Neuronal stem cell (in vitro differentiated cells): ENCODE results near the gene HNRNPR.

Experiments
- DNase-seq: peaks from one replicate; pipeline ENCODE4 v3.0.0-alpha.2; 2013; ENCODE audit warnings: low spot score
- H2AFZ ChIP-seq: one replicate; pipeline ENCODE4 v1.6.1; 2013; ENCODE audit warnings: mild to moderate bottlenecking, low read length, inconsistent platforms
- H2AK5ac ChIP-seq: 2 replicates; pipeline ENCODE4 v1.6.1; 2013; ENCODE audit warnings: low read depth, mild to moderate bottlenecking, inconsistent platforms, low read length, moderate library complexity, mixed read lengths
- H2BK120ac ChIP-seq: 2 replicates; pipeline ENCODE4 v1.6.1; 2013; ENCODE audit warnings: low read depth, mild to moderate bottlenecking, inconsistent platforms, low read length, moderate library complexity, mixed read lengths
- H2BK12ac ChIP-seq: one replicate; pipeline ENCODE4 v1.6.1; 2013; ENCODE audit warnings: low read length, inconsistent platforms
- H2BK15ac ChIP-seq: 2 replicates; pipeline ENCODE4 v1.6.1; 2013; ENCODE audit warnings: mild to moderate bottlenecking, low read length, inconsistent platforms, mixed read lengths
- H2BK5ac ChIP-seq: one replicate; pipeline ENCODE4 v1.6.1; 2013; ENCODE audit warnings: inconsistent platforms, mild to moderate bottlenecking, low read length, moderate library complexity
- H3K14ac ChIP-seq: one replicate; pipeline ENCODE4 v1.6.1; 2013; ENCODE audit warnings: low read length, inconsistent platforms
- H3K18ac ChIP-seq: 2 replicates; pipeline ENCODE4 v1.6.1; 2013; ENCODE audit warnings: low read length, inconsistent platforms
- H3K23ac ChIP-seq: 2 replicates; pipeline ENCODE4 v1.6.1; 2013; ENCODE audit warnings: low read depth, mild to moderate bottlenecking, mixed read lengths, low read length, inconsistent platforms; ENCODE audit not compliant: poor library complexity
- H3K27ac ChIP-seq: replicated peaks from 3 replicates; pipeline ENCODE4 v1.5.1; 2013; ENCODE audit warnings: low read length, inconsistent platforms
- H3K27me3 ChIP-seq, 3 experiments: 2 replicates each; pipeline ENCODE4 v1.6.1; 2013; ENCODE audit warnings: low read length in 3 of 3, mild to moderate bottlenecking in 2 of 3, inconsistent platforms in 1 of 3, low read depth in 1 of 3, mixed read lengths in 1 of 3, moderate library complexity in 1 of 3; ENCODE audit not compliant: control insufficient read depth in 3 of 3, insufficient read depth in 3 of 3
- H3K36me3 ChIP-seq, 2 donors: replicated peaks in 1 of 2; 2 replicates each; pipeline ENCODE4 v1.6.1; 2013; ENCODE audit warnings: low read length in 2 of 2; ENCODE audit not compliant: control insufficient read depth in 2 of 2, insufficient read depth in 2 of 2
- H3K4ac ChIP-seq: 2 replicates; pipeline ENCODE4 v1.6.1; 2013; ENCODE audit warnings: inconsistent platforms, mild to moderate bottlenecking, low read length, moderate library complexity
- H3K4me1 ChIP-seq, 2 donors: 1 replicate in 1 of 2; 2 replicates in 1 of 2; pipeline ENCODE4 v1.6.1; 2013; ENCODE audit warnings: low read length in 2 of 2, low read depth in 1 of 2; ENCODE audit not compliant: control insufficient read depth in 2 of 2, insufficient read depth in 1 of 2
- H3K4me2 ChIP-seq: one replicate; pipeline ENCODE4 v1.6.1; 2013; ENCODE audit warnings: mild to moderate bottlenecking, low read length, inconsistent platforms; ENCODE audit not compliant: insufficient read depth, poor library complexity, severe bottlenecking
- H3K4me3 ChIP-seq, 2 donors: 2 replicates each; pipeline ENCODE4 v1.5.1; 2013; ENCODE audit warnings: low read length in 2 of 2, mild to moderate bottlenecking in 2 of 2, inconsistent platforms in 1 of 2, moderate library complexity in 1 of 2
- H3K79me1 ChIP-seq: one replicate; pipeline ENCODE4 v1.6.1; 2013; ENCODE audit warnings: low read depth, mild to moderate bottlenecking, inconsistent platforms, low read length, moderate library complexity
- H3K9ac ChIP-seq: one replicate; pipeline ENCODE4 v1.6.1; 2013; ENCODE audit warnings: mild to moderate bottlenecking, low read depth, low read length, inconsistent platforms; ENCODE audit not compliant: poor library complexity
- H3K9me3 ChIP-seq, 2 donors: replicated peaks in 1 of 2; 2 replicates each; pipeline versions ENCODE3 to v1.6.1; 2013; ENCODE audit warnings: low read length in 2 of 2, mild to moderate bottlenecking in 2 of 2, inconsistent platforms in 1 of 2, low read depth in 1 of 2, mixed read lengths in 1 of 2, moderate library complexity in 1 of 2; ENCODE audit not compliant: control insufficient read depth in 2 of 2, insufficient read depth in 1 of 2
- H4K8ac ChIP-seq: one replicate; pipeline ENCODE4 v1.6.1; 2013; ENCODE audit warnings: low read depth, mild to moderate bottlenecking, inconsistent platforms, low read length, moderate library complexity
- H4K91ac ChIP-seq: one replicate; pipeline ENCODE4 v1.6.1; 2013; ENCODE audit warnings: low read length, low read depth, mild to moderate bottlenecking, inconsistent platforms; ENCODE audit not compliant: poor library complexity
- WGBS, 2 donors: extraction: QIAGEN DNeasy Blood & Tissue Kit; methylation state at CpG; one replicate each; pipeline ENCODE4 v1.1.7; 2013; ENCODE audit warnings: missing lambda C conversion rate in 2 of 2, mixed read lengths in 1 of 2; ENCODE audit not compliant: insufficient read length in 2 of 2, insufficient replicate concordance in 1 of 2; ENCODE audit errors: extremely low coverage in 2 of 2; 5-methylcytosine and 5-hydroxymethylcytosine counted together

Gene HNRNPR

DNA sequence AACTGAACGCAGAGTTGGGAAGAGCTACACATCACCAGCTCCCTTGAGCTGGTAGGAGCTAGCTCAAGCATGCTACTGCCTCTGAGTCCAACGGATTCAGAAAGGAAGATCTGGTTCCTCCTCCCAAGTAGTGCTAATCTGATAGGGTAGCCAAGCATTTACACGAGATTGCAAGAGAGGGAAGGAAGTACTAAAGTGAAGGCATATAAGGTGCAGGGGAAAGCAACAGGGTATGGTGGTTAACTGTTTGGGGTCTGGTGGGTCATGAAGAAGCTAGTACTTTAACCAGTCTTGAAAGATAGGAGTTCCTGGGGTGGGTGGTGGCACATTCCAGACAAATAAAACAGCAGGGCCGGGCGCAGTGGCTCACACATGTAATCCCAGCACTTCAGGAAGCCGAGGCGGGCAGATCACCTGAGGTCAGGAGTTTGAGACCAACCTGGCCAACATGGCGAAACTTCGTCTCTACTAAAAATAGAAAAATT is 45.8 kb upstream of the HNRNPR start:
- no peaks in the 10 kb centered on the region for H3K79me1 ChIP-seq
- no peak overlapping the region for H3K4ac ChIP-seq
- no peak overlapping the region for H4K91ac ChIP-seq
- H3K23ac ChIP-seq = no peak overlapping the region
- H3K27ac ChIP-seq = no peak overlapping the region
- H3K4me1 ChIP-seq = peaks cover 2 to 5% of the 10 kb centered on the region in 2 donors
- no peak overlapping the region for H2BK15ac ChIP-seq
- H3K4me3 ChIP-seq = no peak overlapping the region
- no peak overlapping the region for H3K4me2 ChIP-seq
- H3K27me3 ChIP-seq = no peaks in the 10 kb centered on the region
- no peak overlapping the region for H3K9ac ChIP-seq
- no peak overlapping the region for H2AK5ac ChIP-seq
- no peak overlapping the region for H2BK5ac ChIP-seq
- H3K14ac ChIP-seq = no peak overlapping the region
- no CpG with 5 or more reads among the region's 9 CpGs for WGBS, 2 donors
- no peaks in the 10 kb centered on the region for H3K36me3 ChIP-seq
- no peak overlapping the region for H2BK120ac ChIP-seq
- H3K18ac ChIP-seq = no peak overlapping the region
- no peak overlapping the region for H4K8ac ChIP-seq
- no peak overlapping the region for H2BK12ac ChIP-seq
- H2AFZ ChIP-seq = no peak overlapping the region
- peaks cover 4 to 18% of the 10 kb centered on the region in 2 donors for H3K9me3 ChIP-seq
- no peak for DNase-seq

GRCh38 chr1:23387494-23387893 is 43.4 kb upstream of the HNRNPR start:
- Histone ChIP-seq H3K23ac (no peak overlapping the region), H2BK15ac (no peak overlapping the region), H2BK12ac (no peak overlapping the region), H3K4me2 (no peak overlapping the region), H3K27ac (no peak overlapping the region), H3K79me1 (no peaks in the 10 kb centered on the region), H3K9me3 (peaks cover 3% of the 10 kb centered on the region in 2 donors), H3K36me3 (no peaks in the 10 kb centered on the region), H4K91ac (no peak overlapping the region), H3K9ac (no peak overlapping the region), H3K14ac (peak overlapping the region; percentile 0), H3K27me3 (no peaks in the 10 kb centered on the region), H4K8ac (no peak overlapping the region), H3K4ac (no peak overlapping the region), H3K4me3 (no peak overlapping the region), H2BK5ac (no peak overlapping the region), H3K4me1 (no peaks in the 10 kb centered on the region), H3K18ac (peak overlapping the region; percentile 63), H2BK120ac (no peak overlapping the region), H2AFZ (no peak overlapping the region), H2AK5ac (peak overlapping the region; percentile 32)
- DNase-seq = no peak
- WGBS, 2 donors = no CpG with 5 or more reads among the region's 8 CpGs

DNA sequence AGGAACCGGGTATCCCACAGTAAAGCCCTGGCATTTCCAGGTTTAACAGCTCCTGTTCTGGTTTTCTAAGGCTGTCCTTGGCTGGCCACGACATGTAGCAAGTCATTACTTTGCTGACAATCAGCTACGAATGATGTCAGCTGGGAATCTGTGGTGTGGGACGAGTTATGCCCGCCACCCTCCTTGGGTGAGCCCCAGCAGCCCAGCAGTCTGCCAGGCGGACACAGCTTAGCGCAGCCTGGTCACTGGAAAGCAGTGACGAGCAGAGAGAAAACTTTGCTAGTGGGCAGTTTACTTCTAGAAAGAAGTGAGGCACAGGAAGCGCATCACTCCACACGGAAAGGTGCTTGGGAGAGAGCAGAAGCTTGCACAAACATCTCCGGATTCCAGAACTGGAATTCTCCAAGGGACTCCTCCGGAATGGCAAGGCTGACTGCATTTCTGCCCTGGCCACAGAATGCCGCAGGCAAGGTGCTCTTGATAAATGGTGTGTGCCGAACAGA is 41.1 kb upstream of the HNRNPR start:
- H2BK15ac ChIP-seq = no peak overlapping the region
- H4K91ac ChIP-seq = no peak overlapping the region
- peak overlapping the region; percentile 1 for H3K23ac ChIP-seq
- no peak for DNase-seq
- H2BK120ac ChIP-seq = no peak overlapping the region
- H3K36me3 ChIP-seq = no peaks in the 10 kb centered on the region
- H2BK12ac ChIP-seq = no peak overlapping the region
- no peak overlapping the region for H3K9ac ChIP-seq
- H3K4me3 ChIP-seq = no peak overlapping the region
- H2AK5ac ChIP-seq = no peak overlapping the region
- H3K14ac ChIP-seq = no peak overlapping the region
- H3K79me1 ChIP-seq = no peaks in the 10 kb centered on the region
- no peak overlapping the region for H3K4me2 ChIP-seq
- no peak overlapping the region for H3K4ac ChIP-seq
- H3K4me1 ChIP-seq = peaks cover 0 to 1% of the 10 kb centered on the region in 2 donors
- H3K18ac ChIP-seq = no peak overlapping the region
- H4K8ac ChIP-seq = no peak overlapping the region
- no peak overlapping the region for H2BK5ac ChIP-seq
- H2AFZ ChIP-seq = no peak overlapping the region
- no CpG with 5 or more reads among the region's 14 CpGs for WGBS, 2 donors
- H3K27me3 ChIP-seq = no peaks in the 10 kb centered on the region
- H3K9me3 ChIP-seq = peaks cover 0 to 5% of the 10 kb centered on the region in 2 donors
- no peak overlapping the region for H3K27ac ChIP-seq

DNA sequence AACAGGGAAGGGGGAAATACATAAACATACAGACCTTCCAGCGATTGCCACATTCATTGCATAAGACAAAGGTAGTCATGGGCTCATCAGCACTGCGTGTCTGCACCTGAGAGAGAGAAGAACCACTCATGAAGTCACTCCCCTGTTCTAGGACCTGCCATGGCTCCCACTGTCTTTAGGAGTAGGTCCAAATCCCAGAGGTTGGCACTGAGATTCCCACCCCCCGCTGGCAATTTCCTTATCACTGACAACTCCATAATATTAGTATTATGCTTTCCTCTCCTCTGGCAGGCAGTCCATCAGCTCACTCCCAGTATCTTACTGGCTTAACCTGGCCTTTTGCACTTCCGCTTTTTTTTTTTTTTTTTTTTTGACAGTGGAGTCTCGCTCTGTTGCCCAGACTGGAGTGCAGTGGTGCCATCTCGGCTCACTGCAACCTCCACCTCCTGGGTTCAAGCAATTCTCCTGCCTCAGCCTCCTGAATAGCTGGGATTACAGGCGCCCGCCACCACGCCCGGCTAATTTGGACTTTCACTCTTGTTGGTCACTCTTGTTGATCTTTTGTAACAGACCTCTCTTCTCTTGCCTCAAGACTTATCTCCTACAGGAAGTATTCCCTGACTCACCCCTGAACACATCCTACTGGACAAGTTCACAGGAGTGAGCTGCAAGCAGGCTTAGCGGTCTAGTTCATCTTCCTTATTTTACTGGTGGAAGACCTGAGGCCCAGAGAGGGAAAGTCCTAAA is 40.4 kb upstream of the HNRNPR start:
- peaks cover 0 to 5% of the 10 kb centered on the region in 2 donors for H3K9me3 ChIP-seq
- no CpG with 5 or more reads among the region's 11 CpGs for WGBS, 2 donors
- H3K4me2 ChIP-seq = no peak overlapping the region
- H3K27me3 ChIP-seq = no peaks in the 10 kb centered on the region
- no peak for DNase-seq
- no peak overlapping the region for H2BK15ac ChIP-seq
- no peaks in the 10 kb centered on the region for H3K79me1 ChIP-seq
- H3K14ac ChIP-seq = no peak overlapping the region
- no peak overlapping the region for H3K4me3 ChIP-seq
- H4K91ac ChIP-seq = no peak overlapping the region
- H3K27ac ChIP-seq = no peak overlapping the region
- H3K36me3 ChIP-seq = no peaks in the 10 kb centered on the region
- no peak overlapping the region for H4K8ac ChIP-seq
- H3K4me1 ChIP-seq = peaks cover 0 to 1% of the 10 kb centered on the region in 2 donors
- no peak overlapping the region for H2BK5ac ChIP-seq
- no peak overlapping the region for H3K23ac ChIP-seq
- no peak overlapping the region for H2AK5ac ChIP-seq
- no peak overlapping the region for H2BK12ac ChIP-seq
- no peak overlapping the region for H2BK120ac ChIP-seq
- H2AFZ ChIP-seq = no peak overlapping the region
- no peak overlapping the region for H3K4ac ChIP-seq
- no peak overlapping the region for H3K18ac ChIP-seq
- H3K9ac ChIP-seq = no peak overlapping the region
